Mesenchymal stem cell (in vitro differentiated cells and primary cell): ENCODE data around the gene CCL7.

Experiments
- DNase-seq: peaks from one replicate; pipeline ENCODE4 v3.0.0-alpha.2; 2013
- H2AFZ ChIP-seq: one replicate; pipeline ENCODE4 v1.6.1; 2013; ENCODE audit warnings: low read depth, mild to moderate bottlenecking, control low read depth, inconsistent platforms, low read length, moderate library complexity
- H2AK5ac ChIP-seq: 2 replicates; pipeline ENCODE4 v1.6.1; 2013; ENCODE audit warnings: low read length, moderate library complexity, mild to moderate bottlenecking, inconsistent platforms; ENCODE audit not compliant: severe bottlenecking
- H2BK120ac ChIP-seq: one replicate; pipeline ENCODE4 v1.6.1; 2013; ENCODE audit warnings: low read depth, mild to moderate bottlenecking, inconsistent platforms, low read length, moderate library complexity
- H2BK12ac ChIP-seq, 2 experiments: one replicate each; pipeline ENCODE4 v1.6.1; 2013; ENCODE audit warnings: inconsistent platforms in 2 of 2, low read length in 2 of 2, mild to moderate bottlenecking in 2 of 2, moderate library complexity in 2 of 2, control low read depth in 1 of 2
- H2BK15ac ChIP-seq: one replicate; pipeline ENCODE4 v1.6.1; 2013; ENCODE audit warnings: mild to moderate bottlenecking, low read depth, inconsistent platforms; ENCODE audit not compliant: poor library complexity, severe bottlenecking
- H2BK5ac ChIP-seq: 2 replicates; pipeline ENCODE4 v1.6.1; 2013; ENCODE audit warnings: low read depth, mild to moderate bottlenecking, low read length, control low read depth, inconsistent platforms; ENCODE audit not compliant: poor library complexity, severe bottlenecking
- H3K14ac ChIP-seq, 2 experiments: one replicate each; pipeline ENCODE4 v1.6.1; 2013; ENCODE audit warnings: inconsistent platforms in 2 of 2, low read length in 2 of 2, control low read depth in 1 of 2, mild to moderate bottlenecking in 1 of 2, moderate library complexity in 1 of 2
- H3K18ac ChIP-seq, 2 experiments: one replicate each; pipeline ENCODE4 v1.6.1; 2013; ENCODE audit warnings: inconsistent platforms in 2 of 2, low read length in 2 of 2, control low read depth in 1 of 2, low read depth in 1 of 2, mild to moderate bottlenecking in 1 of 2
- H3K23ac ChIP-seq, 2 experiments: one replicate each; pipeline ENCODE4 v1.6.1; 2013; ENCODE audit warnings: inconsistent platforms in 2 of 2, low read length in 2 of 2, mild to moderate bottlenecking in 2 of 2, moderate library complexity in 2 of 2, control low read depth in 1 of 2
- H3K27ac ChIP-seq: 2 replicates; pipeline ENCODE4 v1.5.1; 2013; ENCODE audit warnings: mild to moderate bottlenecking, moderate library complexity, low read length, control low read depth, inconsistent platforms; ENCODE audit not compliant: poor library complexity, severe bottlenecking
- H3K27me3 ChIP-seq, 2 experiments: 2 replicates each; pipeline versions ENCODE4 v1.6.1 to v1.7.0; 2013; ENCODE audit warnings: low read length in 2 of 2, mild to moderate bottlenecking in 2 of 2, moderate library complexity in 2 of 2, control low read depth in 1 of 2, inconsistent platforms in 1 of 2; ENCODE audit not compliant: control insufficient read depth in 1 of 2, insufficient read depth in 1 of 2
- H3K36me3 ChIP-seq, 2 experiments: 2 replicates each; pipeline versions ENCODE4 v1.6.1 to v1.7.0; 2013; ENCODE audit warnings: low read length in 2 of 2, control low read depth in 1 of 2, inconsistent platforms in 1 of 2, low read depth in 1 of 2, mild to moderate bottlenecking in 1 of 2; ENCODE audit not compliant: insufficient read depth in 2 of 2, control insufficient read depth in 1 of 2
- H3K4ac ChIP-seq, 2 experiments: one replicate each; pipeline ENCODE4 v1.6.1; 2013; ENCODE audit warnings: inconsistent platforms in 2 of 2, low read length in 2 of 2, mild to moderate bottlenecking in 2 of 2, moderate library complexity in 2 of 2, control low read depth in 1 of 2, low read depth in 1 of 2
- H3K4me1 ChIP-seq: 2 replicates; pipeline ENCODE4 v1.6.1; 2013; ENCODE audit warnings: low read depth, low read length, control low read depth; ENCODE audit not compliant: control insufficient read depth, insufficient read depth
- H3K4me2 ChIP-seq: 2 replicates; pipeline ENCODE4 v1.6.1; 2013; ENCODE audit warnings: low read length, mild to moderate bottlenecking, inconsistent platforms; ENCODE audit not compliant: poor library complexity, severe bottlenecking
- H3K4me3 ChIP-seq, 2 experiments: 2 replicates each; pipeline versions ENCODE4 v1.5.1 to v1.7.0; 2013; ENCODE audit warnings: low read length in 2 of 2, mild to moderate bottlenecking in 2 of 2, control low read depth in 1 of 2, low read depth in 1 of 2; ENCODE audit not compliant: insufficient read depth in 1 of 2
- H3K79me1 ChIP-seq: replicated peaks from 2 replicates; pipeline ENCODE4 v1.6.1; 2013; ENCODE audit warnings: mild to moderate bottlenecking, control low read depth, low read length, inconsistent platforms; ENCODE audit not compliant: poor library complexity, severe bottlenecking
- H3K9ac ChIP-seq: 2 replicates; pipeline ENCODE4 v1.7.0; 2013; ENCODE audit warnings: mild to moderate bottlenecking, low read length, moderate library complexity
- H3K9me3 ChIP-seq: 2 replicates; pipeline ENCODE4 v1.7.0; 2013; ENCODE audit warnings: mild to moderate bottlenecking, low read length; ENCODE audit not compliant: control insufficient read depth
- H4K8ac ChIP-seq: one replicate; pipeline ENCODE4 v1.6.1; 2013; ENCODE audit warnings: inconsistent platforms, mild to moderate bottlenecking, low read length, moderate library complexity
- H4K91ac ChIP-seq: one replicate; pipeline ENCODE4 v1.6.1; 2013; ENCODE audit warnings: mild to moderate bottlenecking, low read length, inconsistent platforms
- WGBS: methylation state at CpG from one replicate; pipeline ENCODE4 v1.1.7; 2013; ENCODE audit warnings: mixed read lengths; 5-methylcytosine and 5-hydroxymethylcytosine counted together

Gene CCL7

GRCh38 chr17:34227707-34228106, 42.3 kb upstream of the CCL7 start:
- no peak overlapping the region for H3K4me2 ChIP-seq
- H3K9ac ChIP-seq: no peak overlapping the region
- H2BK15ac ChIP-seq: no peak overlapping the region
- WGBS: 73% methylated on average over 3 of the region's 3 CpGs
- no peaks in the 10 kb centered on the region for H3K27me3 ChIP-seq
- H2BK12ac ChIP-seq: no peak overlapping the region
- no peaks in the 10 kb centered on the region for H3K79me1 ChIP-seq
- no peak overlapping the region for H2AK5ac ChIP-seq
- no peak for DNase-seq
- H2AFZ ChIP-seq: no peak overlapping the region
- H3K4me3 ChIP-seq: no peak overlapping the region
- H3K27ac ChIP-seq: no peak overlapping the region
- H3K23ac ChIP-seq: no peak overlapping the region
- no peak overlapping the region for H4K8ac ChIP-seq
- no peak overlapping the region for H3K14ac ChIP-seq
- no peaks in the 10 kb centered on the region for H3K36me3 ChIP-seq
- H3K18ac ChIP-seq: no peak overlapping the region
- H3K9me3 ChIP-seq: peaks cover 5% of the 10 kb centered on the region
- H3K4me1 ChIP-seq: no peaks in the 10 kb centered on the region
- no peak overlapping the region for H3K4ac ChIP-seq
- no peak overlapping the region for H2BK5ac ChIP-seq
- H2BK120ac ChIP-seq: no peak overlapping the region
- H4K91ac ChIP-seq: no peak overlapping the region

DNA sequence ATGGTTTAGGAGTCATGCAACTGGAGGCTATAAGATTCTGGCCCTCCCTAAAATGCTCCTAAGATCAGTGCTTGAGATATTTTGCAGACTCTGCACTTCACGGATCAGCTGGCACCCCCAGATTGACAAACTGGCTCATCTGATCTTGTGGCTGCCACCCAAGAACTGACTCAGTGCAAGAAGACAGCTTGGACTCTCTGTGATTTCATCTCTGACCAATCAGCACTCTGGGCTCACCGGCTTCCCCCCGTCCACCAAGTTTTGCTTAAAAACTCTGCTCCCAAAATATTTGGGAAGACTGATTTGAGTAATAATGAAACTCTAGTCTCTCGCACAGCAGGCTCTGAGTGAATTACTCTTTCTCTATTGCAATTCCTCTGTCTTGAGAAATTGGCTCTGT, 41.2 kb upstream of the CCL7 start:
- peaks cover 5% of the 10 kb centered on the region for H3K9me3 ChIP-seq
- H3K36me3 ChIP-seq: no peaks in the 10 kb centered on the region
- no peak overlapping the region for H2BK15ac ChIP-seq
- no peak overlapping the region for H2BK5ac ChIP-seq
- H3K18ac ChIP-seq: no peak overlapping the region
- 72% methylated on average over 4 of the region's 4 CpGs for WGBS
- no peak overlapping the region for H3K23ac ChIP-seq
- no peak overlapping the region for H2AFZ ChIP-seq
- H4K91ac ChIP-seq: no peak overlapping the region
- H2BK120ac ChIP-seq: no peak overlapping the region
- no peak overlapping the region for H3K27ac ChIP-seq
- no peak overlapping the region for H2AK5ac ChIP-seq
- no peaks in the 10 kb centered on the region for H3K79me1 ChIP-seq
- no peaks in the 10 kb centered on the region for H3K27me3 ChIP-seq
- H3K4me1 ChIP-seq: no peaks in the 10 kb centered on the region
- H3K4me3 ChIP-seq: no peak overlapping the region
- H3K4ac ChIP-seq: no peak overlapping the region
- no peak overlapping the region for H4K8ac ChIP-seq
- no peak overlapping the region for H3K4me2 ChIP-seq
- no peak overlapping the region for H3K14ac ChIP-seq
- H3K9ac ChIP-seq: no peak overlapping the region
- no peak overlapping the region for H2BK12ac ChIP-seq
- DNase-seq: no peak

DNA sequence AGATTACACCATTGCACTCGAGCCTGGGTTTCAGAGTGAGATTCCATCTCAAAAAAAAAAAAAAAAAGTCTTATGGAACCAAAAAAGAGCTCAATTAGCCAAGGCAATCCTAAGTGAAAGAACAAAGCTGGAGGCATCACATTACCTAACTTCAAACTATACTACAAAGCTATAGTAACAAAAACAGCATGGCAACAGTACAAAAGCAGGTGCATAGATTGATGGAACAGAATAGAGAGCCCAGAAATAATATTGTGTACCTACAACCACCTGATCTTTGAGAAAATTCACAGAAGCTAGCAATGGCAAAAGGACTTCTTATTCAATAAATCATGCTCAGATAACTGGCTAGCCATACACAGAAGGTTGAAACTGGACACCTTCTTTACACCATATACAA, 39.7 kb upstream of the CCL7 start:
- no peak overlapping the region for H2BK15ac ChIP-seq
- peaks cover 5% of the 10 kb centered on the region for H3K9me3 ChIP-seq
- no peaks in the 10 kb centered on the region for H3K36me3 ChIP-seq
- no peak overlapping the region for H2AK5ac ChIP-seq
- H3K9ac ChIP-seq: no peak overlapping the region
- H3K27me3 ChIP-seq: no peaks in the 10 kb centered on the region
- H4K8ac ChIP-seq: no peak overlapping the region
- no peak overlapping the region for H3K18ac ChIP-seq
- H3K4me2 ChIP-seq: no peak overlapping the region
- no peak overlapping the region for H3K4ac ChIP-seq
- no peak overlapping the region for H3K23ac ChIP-seq
- no peak overlapping the region for H4K91ac ChIP-seq
- WGBS: no CpG with 5 or more reads among the region's 1 CpG
- H2AFZ ChIP-seq: no peak overlapping the region
- no peak overlapping the region for H2BK12ac ChIP-seq
- no peak overlapping the region for H3K4me3 ChIP-seq
- H3K79me1 ChIP-seq: no peaks in the 10 kb centered on the region
- H3K4me1 ChIP-seq: no peaks in the 10 kb centered on the region
- no peak overlapping the region for H2BK120ac ChIP-seq
- H2BK5ac ChIP-seq: no peak overlapping the region
- no peak for DNase-seq
- H3K14ac ChIP-seq: no peak overlapping the region
- no peak overlapping the region for H3K27ac ChIP-seq

DNA sequence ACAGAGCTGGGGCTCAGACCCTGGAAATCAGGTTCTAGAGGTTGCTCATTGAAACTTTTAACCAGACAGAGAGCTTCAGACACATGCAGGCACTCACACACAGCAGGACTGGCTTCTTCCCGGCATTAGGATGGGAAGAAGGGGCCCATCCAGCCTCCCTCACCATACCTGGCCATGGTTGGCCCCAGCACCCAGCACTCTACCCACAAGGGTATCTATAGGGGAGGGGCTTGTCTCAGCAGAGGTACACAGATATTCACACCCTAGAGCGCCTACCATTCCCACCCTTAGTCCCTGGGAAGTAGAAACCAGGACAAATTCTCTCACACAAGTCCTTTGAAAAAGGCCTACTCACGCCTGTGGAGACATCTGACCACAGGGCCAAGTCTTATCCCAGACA, 35.4 kb upstream of the CCL7 start:
- H4K91ac ChIP-seq: no peak overlapping the region
- no peak overlapping the region for H3K4me3 ChIP-seq
- H2BK12ac ChIP-seq: no peak overlapping the region
- peaks cover 5% of the 10 kb centered on the region for H3K9me3 ChIP-seq
- H3K27ac ChIP-seq: no peak overlapping the region
- no peaks in the 10 kb centered on the region for H3K27me3 ChIP-seq
- no peak overlapping the region for H3K4ac ChIP-seq
- no peak overlapping the region for H3K14ac ChIP-seq
- H3K4me2 ChIP-seq: no peak overlapping the region
- H3K18ac ChIP-seq: no peak overlapping the region
- no peak overlapping the region for H3K9ac ChIP-seq
- 79% methylated on average over 3 of the region's 3 CpGs for WGBS
- H3K79me1 ChIP-seq: no peaks in the 10 kb centered on the region
- no peak overlapping the region for H3K23ac ChIP-seq
- no peak for DNase-seq
- no peaks in the 10 kb centered on the region for H3K4me1 ChIP-seq
- no peak overlapping the region for H2BK120ac ChIP-seq
- H2AK5ac ChIP-seq: no peak overlapping the region
- no peak overlapping the region for H2AFZ ChIP-seq
- no peak overlapping the region for H2BK5ac ChIP-seq
- H3K36me3 ChIP-seq: no peaks in the 10 kb centered on the region
- no peak overlapping the region for H4K8ac ChIP-seq
- H2BK15ac ChIP-seq: no peak overlapping the region
